Adipocyte (in vitro differentiated cells): Measurements from ENCODE around the gene CAPRIN1.

Source experiments
- DNase-seq: peaks from one replicate; pipeline ENCODE4 v3.0.0-alpha.2; 2015; ENCODE audit warnings: low read depth
- H3K27me3 ChIP-seq: replicated peaks from 2 replicates; pipeline ENCODE4 v1.7.0; 2013; ENCODE audit warnings: mild to moderate bottlenecking, low read length, moderate library complexity; ENCODE audit not compliant: control insufficient read depth, insufficient read depth
- H3K36me3 ChIP-seq: 2 replicates; pipeline ENCODE4 v1.7.0; 2013; ENCODE audit warnings: low read length, mild to moderate bottlenecking, moderate library complexity; ENCODE audit not compliant: control insufficient read depth, insufficient read depth, severe bottlenecking
- H3K4me1 ChIP-seq: 2 replicates; pipeline ENCODE4 v1.7.0; 2013; ENCODE audit warnings: mild to moderate bottlenecking, low read length, moderate library complexity; ENCODE audit not compliant: control insufficient read depth, insufficient read depth
- H3K4me3 ChIP-seq: 2 replicates; pipeline ENCODE4 v1.7.0; 2013; ENCODE audit warnings: mild to moderate bottlenecking, low read length, moderate library complexity
- H3K9ac ChIP-seq: 2 replicates; pipeline ENCODE4 v1.7.0; 2013; ENCODE audit warnings: mild to moderate bottlenecking, low read length, moderate library complexity
- H3K9me3 ChIP-seq: 2 replicates; pipeline ENCODE4 v1.7.0; 2013; ENCODE audit warnings: mild to moderate bottlenecking, low read length, moderate library complexity; ENCODE audit not compliant: control insufficient read depth

Gene CAPRIN1

GRCh38 chr11:34128824-34129223 is 77.3 kb downstream of the CAPRIN1 start:
- H3K27me3 ChIP-seq = no peaks in the 10 kb centered on the region
- no peak overlapping the region for H3K9ac ChIP-seq
- DNase-seq = no peak
- H3K4me3 ChIP-seq = no peak overlapping the region
- H3K9me3 ChIP-seq = no peaks in the 10 kb centered on the region
- no peaks in the 10 kb centered on the region for H3K4me1 ChIP-seq
- H3K36me3 ChIP-seq = peaks cover 93% of the 10 kb centered on the region

GRCh38 chr11:34132261-34132965 is 80.9 kb downstream of the CAPRIN1 start:
- no peak for DNase-seq

GRCh38 chr11:34134765-34135164 is 83.2 kb downstream of the CAPRIN1 start:
- Histone ChIP-seq H3K36me3 (peaks cover 98% of the 10 kb centered on the region), H3K4me3 (no peak overlapping the region), H3K27me3 (no peaks in the 10 kb centered on the region), H3K4me1 (no peaks in the 10 kb centered on the region), H3K9ac (no peak overlapping the region), H3K9me3 (no peaks in the 10 kb centered on the region)
- DNase-seq = no peak

More at GRCh38 chr11:34132261-34132965, 80.9 kb downstream of the CAPRIN1 start:
- Histone ChIP-seq H3K36me3 (peaks cover 93% of the 10 kb centered on the region), H3K9ac (no peak overlapping the region), H3K4me3 (no peak overlapping the region), H3K27me3 (no peaks in the 10 kb centered on the region), H3K9me3 (no peaks in the 10 kb centered on the region), H3K4me1 (no peaks in the 10 kb centered on the region)

- peaks cover 98% of the 10 kb centered on the region for H3K36me3 ChIP-seq
Observed at GRCh38 chr11:34135439-34135838, 83.9 kb downstream of the CAPRIN1 start.

GRCh38 chr11:34136420-34136819 is 84.9 kb downstream of the CAPRIN1 start:
- no peak for DNase-seq
- H3K36me3 ChIP-seq = peaks cover 98% of the 10 kb centered on the region

More at GRCh38 chr11:34135439-34135838, 83.9 kb downstream of the CAPRIN1 start:
- H3K9ac ChIP-seq = no peak overlapping the region
- H3K4me1 ChIP-seq = no peaks in the 10 kb centered on the region
- no peaks in the 10 kb centered on the region for H3K9me3 ChIP-seq
- no peak for DNase-seq
- no peak overlapping the region for H3K4me3 ChIP-seq
- no peaks in the 10 kb centered on the region for H3K27me3 ChIP-seq

GRCh38 chr11:34139346-34139745 is 87.8 kb downstream of the CAPRIN1 start:
- H3K27me3 ChIP-seq = no peaks in the 10 kb centered on the region
- H3K4me3 ChIP-seq = no peak overlapping the region

More at GRCh38 chr11:34136420-34136819, 84.9 kb downstream of the CAPRIN1 start:
- Histone ChIP-seq H3K4me3 (no peak overlapping the region), H3K9ac (no peak overlapping the region), H3K9me3 (no peaks in the 10 kb centered on the region), H3K27me3 (no peaks in the 10 kb centered on the region), H3K4me1 (no peaks in the 10 kb centered on the region)

GRCh38 chr11:34140149-34140548 is 88.6 kb downstream of the CAPRIN1 start:
- no peaks in the 10 kb centered on the region for H3K27me3 ChIP-seq
- H3K4me3 ChIP-seq = no peak overlapping the region
- peaks cover 100% of the 10 kb centered on the region for H3K36me3 ChIP-seq
- H3K9ac ChIP-seq = no peak overlapping the region
- H3K9me3 ChIP-seq = no peaks in the 10 kb centered on the region
- H3K4me1 ChIP-seq = no peaks in the 10 kb centered on the region
- DNase-seq = no peak

More at GRCh38 chr11:34139346-34139745, 87.8 kb downstream of the CAPRIN1 start:
- peaks cover 100% of the 10 kb centered on the region for H3K36me3 ChIP-seq
- no peak overlapping the region for H3K9ac ChIP-seq
- no peaks in the 10 kb centered on the region for H3K4me1 ChIP-seq
- no peaks in the 10 kb centered on the region for H3K9me3 ChIP-seq
- no peak for DNase-seq

GRCh38 chr11:34143048-34143447 is 91.5 kb downstream of the CAPRIN1 start:
- H3K36me3 ChIP-seq = peaks cover 100% of the 10 kb centered on the region
- H3K4me3 ChIP-seq = no peak overlapping the region
- H3K27me3 ChIP-seq = no peaks in the 10 kb centered on the region
- DNase-seq = no peak
- peaks cover 7% of the 10 kb centered on the region for H3K4me1 ChIP-seq
- H3K9ac ChIP-seq = no peak overlapping the region
- no peaks in the 10 kb centered on the region for H3K9me3 ChIP-seq

- H3K4me1 ChIP-seq = peaks cover 12% of the 10 kb centered on the region
- no peak overlapping the region for H3K9ac ChIP-seq
- peaks cover 97% of the 10 kb centered on the region for H3K36me3 ChIP-seq
- no peak overlapping the region for H3K4me3 ChIP-seq
- H3K27me3 ChIP-seq = no peaks in the 10 kb centered on the region
- no peak for DNase-seq
- no peaks in the 10 kb centered on the region for H3K9me3 ChIP-seq
Observed at GRCh38 chr11:34145073-34145472, 93.5 kb downstream of the CAPRIN1 start.

- no peak for DNase-seq
- peaks cover 20% of the 10 kb centered on the region for H3K4me1 ChIP-seq
Observed at GRCh38 chr11:34145847-34146381, 94.4 kb downstream of the CAPRIN1 start.

GRCh38 chr11:34146411-34146810 is 94.9 kb downstream of the CAPRIN1 start:
- Histone ChIP-seq H3K4me3 (no peak overlapping the region), H3K9me3 (no peaks in the 10 kb centered on the region), H3K27me3 (no peaks in the 10 kb centered on the region), H3K9ac (no peak overlapping the region), H3K4me1 (peaks cover 22% of the 10 kb centered on the region), H3K36me3 (peaks cover 96% of the 10 kb centered on the region)
- DNase-seq = no peak

More at GRCh38 chr11:34145847-34146381, 94.4 kb downstream of the CAPRIN1 start:
- no peaks in the 10 kb centered on the region for H3K27me3 ChIP-seq
- H3K9ac ChIP-seq = no peak overlapping the region
- no peak overlapping the region for H3K4me3 ChIP-seq
- H3K36me3 ChIP-seq = peaks cover 96% of the 10 kb centered on the region
- no peaks in the 10 kb centered on the region for H3K9me3 ChIP-seq
